Medulla oblongata (tissue), 1 donor: ENCODE measurements around the gene EBLN2.
"Not testable (repeated sequence)": the region's sequence is repeated elsewhere in the genome, so short reads cannot be mapped to it uniquely, and the experiment has no call there.

Source experiments
- DNase-seq: peaks from one replicate; pipeline ENCODE4 v3.0.0-alpha.2; 2015; ENCODE audit errors: extremely low spot score

EBLN2 gene

GRCh38 chr3:73060302-73060723, 1.1 kb upstream of the EBLN2 start:
- DNase-seq = no peak

DNA sequence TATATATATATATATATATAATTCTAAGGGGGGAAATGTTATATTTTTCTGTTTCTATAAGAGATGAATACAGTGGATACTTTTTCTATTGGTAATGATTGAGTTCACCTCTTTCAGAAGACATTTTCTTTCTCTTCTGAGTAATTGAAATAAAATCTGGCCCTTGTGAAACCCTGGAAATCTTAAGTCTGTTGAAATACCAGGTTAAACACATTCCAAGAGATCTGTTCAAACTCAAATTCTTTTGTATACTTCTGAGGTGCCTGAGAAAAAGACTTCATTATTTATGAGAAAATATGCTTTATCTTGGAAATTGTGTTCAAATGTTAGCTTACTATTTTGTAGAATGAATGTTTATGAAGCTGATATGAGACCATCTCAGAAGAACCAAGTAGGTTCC, 4.8 kb downstream of the EBLN2 start:
- DNase-seq = not testable (repeated sequence)

- no peak for DNase-seq
Measured at GRCh38 chr3:73068419-73068818, 7.0 kb downstream of the EBLN2 start.

- no peak for DNase-seq
Measured at GRCh38 chr3:73069187-73069586, 7.7 kb downstream of the EBLN2 start.

GRCh38 chr3:73069775-73070444, 8.5 kb downstream of the EBLN2 start:
- DNase-seq = no peak

DNA sequence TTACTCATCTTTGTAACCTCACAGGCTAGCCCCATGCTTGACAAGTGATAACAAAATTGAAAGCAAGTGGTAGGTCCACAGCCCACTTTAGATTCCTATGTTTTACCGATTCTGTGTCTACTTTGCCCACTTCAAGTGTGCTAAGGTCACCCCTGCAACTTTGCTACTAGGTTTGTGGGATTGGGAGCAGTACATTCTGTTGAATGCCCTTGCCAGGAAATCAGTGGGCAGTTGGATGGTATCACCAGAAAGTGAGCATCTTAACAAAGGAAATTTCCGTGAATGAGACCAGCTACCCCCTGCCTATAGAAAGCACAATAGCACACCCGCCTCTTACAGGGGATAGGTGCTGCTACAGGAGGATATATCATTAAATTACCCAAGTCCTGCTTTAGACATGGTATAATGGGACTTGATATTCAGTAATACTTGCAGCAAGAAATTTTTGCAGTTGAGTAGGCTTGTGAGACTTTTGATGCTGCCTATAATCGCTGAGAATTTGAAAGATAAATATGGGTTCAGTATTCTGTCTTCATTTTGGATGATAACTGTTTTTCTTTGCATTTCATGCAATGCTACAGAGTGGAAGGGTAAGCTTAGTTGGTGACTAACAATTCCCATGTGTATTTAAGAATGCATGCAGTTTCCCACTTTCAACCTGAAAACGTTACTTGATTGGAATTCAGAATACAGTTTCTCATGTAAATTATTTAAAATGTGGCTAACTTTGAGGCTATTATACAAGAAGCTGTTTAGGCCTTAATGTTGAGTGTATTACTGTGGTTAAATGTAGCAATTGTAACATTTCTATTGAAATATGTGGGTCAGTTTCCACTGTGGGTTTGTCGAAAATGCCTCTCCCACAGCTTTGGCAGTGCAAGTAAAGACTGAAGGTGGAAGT, 9.5 kb downstream of the EBLN2 start:
- DNase-seq = no peak

DNA sequence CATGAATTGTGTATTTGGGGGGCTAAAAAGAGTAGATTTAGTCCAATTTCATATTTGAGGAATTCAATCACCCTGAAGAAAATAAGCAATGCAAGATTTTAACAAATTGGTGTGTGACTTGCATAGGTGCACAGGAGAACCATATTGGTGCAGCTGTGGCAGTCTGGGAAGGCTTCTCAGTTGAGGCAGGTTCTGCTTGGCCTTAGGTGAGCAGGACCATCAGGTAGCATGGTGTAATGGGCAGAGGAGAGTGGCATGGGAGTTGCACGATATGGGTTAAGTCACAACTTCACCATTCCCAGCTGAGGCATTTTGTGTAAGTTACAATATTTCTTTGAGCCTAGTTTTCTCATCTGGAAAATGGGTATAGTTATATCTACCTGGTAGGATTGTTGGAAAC, 10.5 kb downstream of the EBLN2 start:
- no peak for DNase-seq

DNA sequence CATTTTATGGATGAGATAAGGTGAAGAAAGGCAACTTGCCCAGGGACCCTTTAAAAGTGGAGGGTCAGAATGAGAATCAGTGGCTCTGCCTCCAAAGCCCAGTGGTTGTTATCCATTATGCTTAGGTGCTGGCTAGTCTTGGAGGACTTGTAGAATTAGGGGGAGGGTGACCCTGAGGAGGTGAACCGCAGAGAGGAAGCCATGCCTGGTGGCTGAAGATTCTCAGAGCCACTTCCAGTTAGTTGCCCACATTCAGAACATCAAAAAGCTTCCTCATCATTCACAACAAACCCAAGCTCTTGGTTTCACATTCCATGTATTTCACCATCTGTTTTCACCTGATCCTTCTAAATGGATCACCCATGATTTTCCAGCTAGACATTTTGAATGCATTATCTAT, 11.2 kb downstream of the EBLN2 start:
- DNase-seq = no peak

GRCh38 chr3:73073091-73073707, 11.7 kb downstream of the EBLN2 start:
- no peak for DNase-seq

DNA sequence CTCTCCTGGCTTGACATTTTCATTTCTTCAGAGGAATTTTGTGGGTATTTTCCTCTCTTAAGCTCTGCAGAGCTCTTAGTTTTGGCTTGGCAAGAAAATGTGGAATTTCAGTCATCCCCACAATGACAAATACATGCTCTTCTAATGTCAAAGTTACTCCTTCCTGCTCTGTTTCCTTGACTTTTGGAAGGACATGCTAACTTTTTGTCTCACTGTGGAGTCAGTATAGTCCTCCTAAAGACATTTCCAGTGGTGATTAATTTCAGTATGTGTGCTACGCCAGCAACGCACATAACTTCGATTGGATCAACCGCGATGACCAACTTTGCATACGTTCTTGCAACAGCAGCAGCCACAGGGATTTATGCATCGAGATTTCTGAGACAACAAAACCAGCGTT, 13.3 kb downstream of the EBLN2 start:
- no peak for DNase-seq

DNA sequence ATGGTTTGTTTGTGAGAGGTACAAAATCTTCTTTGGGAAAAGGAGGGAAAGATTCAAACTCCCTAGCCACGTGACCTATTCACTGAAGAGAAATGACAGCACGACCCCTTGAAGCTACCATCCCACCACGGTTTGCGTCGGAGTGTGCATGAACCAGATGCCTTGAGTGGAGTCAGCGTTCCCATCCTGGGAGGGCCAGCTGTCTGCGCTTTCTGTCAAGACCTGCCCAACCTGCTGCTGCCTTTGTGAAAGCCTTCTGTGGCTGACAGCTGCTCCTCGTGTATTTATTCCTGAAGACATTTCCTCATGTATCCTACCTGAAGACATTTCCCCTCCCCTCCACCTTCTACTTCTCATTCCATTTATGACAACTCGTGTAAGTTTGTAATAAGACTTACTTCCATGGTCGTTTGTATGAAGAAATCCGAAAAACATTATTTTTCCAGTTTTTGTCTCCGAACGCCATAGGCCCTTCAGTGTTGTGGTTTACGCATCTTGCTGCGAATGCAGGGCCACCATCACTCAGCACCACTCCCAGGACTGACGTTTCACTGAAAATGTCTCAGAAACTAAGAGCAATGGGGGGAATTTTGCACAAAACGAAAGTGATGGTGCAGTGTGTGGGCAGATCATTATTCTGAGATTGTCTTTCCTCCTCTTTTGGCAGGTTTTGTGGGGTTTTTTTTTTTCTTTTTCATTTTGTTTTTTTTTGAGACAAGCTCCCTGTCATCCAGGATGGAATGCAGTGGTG, 18.9 kb downstream of the EBLN2 start:
- no peak for DNase-seq

DNA sequence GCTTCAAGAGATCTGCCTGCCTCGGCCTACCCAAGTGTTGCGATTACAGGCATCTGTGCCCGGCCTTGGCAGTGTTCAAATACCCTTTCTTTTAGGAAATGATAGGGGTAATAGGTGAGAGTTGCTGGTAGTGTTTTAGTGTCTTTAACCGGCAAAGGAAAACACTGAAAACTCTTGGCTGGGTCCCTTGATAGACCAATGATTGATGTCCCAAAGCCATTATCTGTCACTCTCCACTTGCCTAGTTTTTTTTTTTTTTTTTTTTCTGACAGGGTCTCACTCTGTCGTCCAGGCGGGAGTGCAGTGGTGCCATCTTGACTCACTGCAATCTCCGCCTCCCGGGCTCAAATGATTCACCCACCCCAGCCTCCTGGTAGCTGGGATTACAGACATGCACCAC, 19.7 kb downstream of the EBLN2 start:
- DNase-seq = no peak

DNA sequence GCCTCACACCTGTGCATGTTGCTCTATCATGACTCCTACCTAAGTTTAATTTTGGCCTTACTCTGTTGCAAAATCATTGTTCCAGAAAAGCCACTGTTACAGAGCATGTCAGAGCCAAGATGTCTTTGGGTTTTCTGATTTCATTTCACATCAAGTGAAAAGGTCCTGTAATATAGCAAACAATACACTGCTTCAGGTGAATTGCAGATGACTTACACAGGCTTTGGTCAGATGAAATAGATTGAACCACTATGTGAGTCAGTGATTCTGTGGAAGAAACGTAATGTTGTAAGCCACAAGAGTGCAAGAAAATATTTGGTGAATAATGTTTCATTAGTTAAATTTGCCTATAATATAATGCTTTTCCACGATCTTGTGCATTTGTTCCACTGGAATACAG, 22.7 kb downstream of the EBLN2 start:
- DNase-seq = no peak

GRCh38 chr3:73086071-73086494, 24.6 kb downstream of the EBLN2 start:
- peak; percentile 63 for DNase-seq

DNA sequence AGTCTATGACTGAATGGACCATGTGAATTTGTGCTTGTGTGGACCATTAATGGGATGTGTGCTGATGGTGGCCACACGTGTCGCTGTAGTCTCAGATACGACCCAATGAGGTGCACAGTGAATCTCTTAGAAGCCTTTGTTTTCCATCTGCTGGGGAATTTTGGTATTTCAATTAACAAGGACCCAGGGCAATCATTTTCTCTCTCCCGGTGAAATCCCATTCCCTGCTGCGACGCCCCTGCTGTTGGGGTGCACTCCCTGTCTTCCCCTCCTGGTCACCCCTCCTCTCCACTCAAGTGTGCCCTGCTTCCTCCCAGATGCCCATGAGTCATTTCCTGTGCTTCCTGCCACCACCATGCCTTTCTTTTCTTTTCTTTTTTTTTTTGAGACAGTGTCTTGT, 32.7 kb downstream of the EBLN2 start:
- no peak for DNase-seq

GRCh38 chr3:73094951-73095350, 33.5 kb downstream of the EBLN2 start:
- DNase-seq = no peak

DNA sequence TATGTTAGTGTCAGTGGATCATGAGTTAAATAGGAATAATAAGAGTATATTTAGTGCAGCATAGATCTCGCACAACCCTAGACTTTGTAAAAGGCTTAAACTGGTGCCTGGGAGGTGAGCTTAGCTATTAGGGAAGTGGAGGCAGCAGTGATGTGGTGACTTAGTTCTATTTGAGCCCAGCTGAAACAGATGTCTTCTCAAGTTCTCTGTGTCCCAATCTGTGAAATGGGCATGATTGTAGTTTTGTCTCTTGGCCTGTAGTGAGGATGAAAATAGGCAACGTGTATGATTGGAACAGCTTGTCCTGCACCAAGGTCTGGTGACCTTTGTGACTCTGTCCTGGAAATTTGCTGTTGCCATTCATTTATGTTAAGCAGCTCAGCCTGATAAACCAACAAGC, 34.7 kb downstream of the EBLN2 start:
- DNase-seq = no peak

DNA sequence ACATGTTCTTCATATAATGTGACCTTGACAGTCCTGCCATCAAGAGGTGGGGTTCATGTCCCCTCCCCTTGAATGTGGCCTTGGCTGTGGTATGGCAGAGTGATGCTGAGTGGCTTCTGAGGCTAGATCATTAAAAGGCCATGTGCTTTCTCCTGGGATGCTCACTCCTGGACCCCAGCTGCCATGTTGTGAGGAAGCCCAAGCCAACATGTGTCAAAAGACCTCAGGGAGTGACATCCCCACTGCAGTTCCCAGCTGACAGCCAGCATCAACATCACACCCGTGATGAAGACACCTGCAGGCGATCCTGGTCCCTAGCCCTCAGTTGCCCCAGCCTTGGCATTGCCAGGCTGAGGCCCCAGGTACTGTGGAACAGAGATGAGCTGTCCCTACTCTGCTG, 36.6 kb downstream of the EBLN2 start:
- no peak for DNase-seq

- DNase-seq = no peak
Measured at GRCh38 chr3:73098873-73099272, 37.4 kb downstream of the EBLN2 start.

DNA sequence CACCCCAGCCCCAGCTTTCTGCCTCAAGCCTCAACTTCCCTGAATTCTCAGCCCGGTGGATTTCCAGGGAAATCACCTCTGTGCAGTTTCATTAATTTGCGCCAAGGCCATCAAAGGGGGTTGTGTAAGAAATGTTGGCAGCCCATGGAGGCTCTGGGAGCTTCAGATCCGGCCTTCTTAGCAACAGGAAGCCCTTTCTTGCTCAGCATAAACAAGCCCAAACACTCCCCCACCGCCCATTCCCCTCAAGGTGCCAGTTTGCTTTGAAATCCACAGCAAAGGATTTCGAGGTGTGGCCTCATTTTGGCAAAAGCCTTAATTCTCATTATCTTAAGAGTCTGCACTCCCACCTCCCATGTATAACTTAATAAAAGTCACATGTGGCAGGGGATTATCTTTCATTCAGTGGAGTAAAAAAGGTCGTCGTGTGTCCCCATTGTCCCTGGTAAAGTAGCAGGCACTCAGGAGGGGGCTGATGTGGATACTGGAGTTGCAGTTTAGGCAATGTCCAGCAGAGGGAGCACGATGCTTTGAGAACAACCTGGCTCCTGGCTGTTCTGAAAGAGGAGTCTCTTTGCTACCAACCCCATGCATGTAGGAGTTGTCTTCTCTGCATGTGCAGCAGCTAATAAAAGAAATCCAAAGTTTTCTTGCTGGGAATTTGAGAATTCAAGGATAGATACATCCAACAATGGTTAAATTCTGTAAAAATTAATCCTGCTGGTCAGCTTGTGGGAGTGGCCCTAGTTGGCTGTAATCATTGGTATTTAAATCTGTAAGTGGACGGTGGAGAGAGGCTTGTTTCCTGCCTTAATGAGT, 39.5 kb downstream of the EBLN2 start:
- DNase-seq = peak; percentile 96

DNA sequence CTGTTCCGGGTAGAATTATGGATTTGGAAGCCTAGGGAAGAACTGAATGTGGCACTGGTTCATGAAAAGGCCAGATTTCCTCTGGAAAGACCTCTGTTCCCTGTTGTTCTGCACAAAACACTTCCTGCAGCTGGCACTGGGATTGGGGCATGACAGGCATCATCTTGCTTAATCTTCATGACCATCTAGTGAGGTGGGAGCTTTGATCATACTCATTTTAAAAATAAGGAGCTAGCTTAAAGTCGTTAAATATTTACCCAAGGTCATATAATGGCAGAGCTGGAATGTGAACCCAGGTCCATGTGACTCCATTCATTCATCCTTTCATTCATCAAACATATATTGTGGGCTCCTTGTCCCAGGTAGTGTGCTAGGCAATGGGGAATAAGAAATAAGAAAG, 40.4 kb downstream of the EBLN2 start:
- no peak for DNase-seq
